Uterus (tissue), 4 donors: ENCODE measurements around the gene SVEP1. TPM values are rescaled to one million over a fixed set of nuclear protein-coding genes. Genes with fewer than 3 reads are reported as not detected.

Source experiments
- DNase-seq, 2 donors: peaks; one replicate each; pipeline ENCODE4 v3.0.0-alpha.2; 2019 to 2020
- H3K27ac ChIP-seq, 2 donors: fragments of 200-600 bp; sonication (generic); 1 replicate in 1 of 2; 2 replicates in 1 of 2; pipeline ENCODE4 v1.5.1; 2016 to 2018
- H3K27me3 ChIP-seq, 2 donors: fragments of 200-600 bp; sonication (generic); one replicate each; pipeline ENCODE4 v1.5.1; 2018 to 2019; ENCODE audit warnings: control low read depth in 1 of 2
- H3K36me3 ChIP-seq, 2 donors: fragments of 200-600 bp; sonication (generic); one replicate each; pipeline ENCODE4 v1.5.1; 2019; ENCODE audit warnings: control low read depth in 1 of 2
- H3K4me1 ChIP-seq, 2 donors: fragments of 200-600 bp; sonication (generic); one replicate each; pipeline ENCODE4 v1.5.1; 2018 to 2019; ENCODE audit warnings: control low read depth in 1 of 2
- H3K4me3 ChIP-seq, 2 donors: fragments of 200-600 bp; sonication (generic); 1 replicate in 1 of 2; 2 replicates in 1 of 2; pipeline ENCODE4 v1.5.1; 2018 to 2019; ENCODE audit warnings: mild to moderate bottlenecking in 1 of 2
- H3K9me3 ChIP-seq, 2 donors: fragments of 200-600 bp; sonication (generic); one replicate each; pipeline ENCODE4 v1.5.1; 2019; ENCODE audit warnings: control low read depth in 1 of 2
- CTCF ChIP-seq, 4 experiments: fragments of 200-600 bp in 2 of 4; fragments of 450-650 bp in 2 of 4; sonication (generic) in 2 of 4; IDR thresholded peaks; one replicate each; pipeline ENCODE4 v1.5.1; 2016 to 2019; ENCODE audit warnings: antibody characterized with exemption in 4 of 4, mild to moderate bottlenecking in 2 of 4, moderate library complexity in 1 of 4
- POLR2A ChIP-seq, 2 donors: fragments of 450-650 bp; IDR thresholded peaks; one replicate each; pipeline ENCODE4 v1.6.1; 2016; ENCODE audit warnings: antibody characterized with exemption in 2 of 2, mild to moderate bottlenecking in 1 of 2, moderate library complexity in 1 of 2
- intact Hi-C: fragments of 100-400 bp; cut with DNase I; formaldehyde crosslinking; loops from one replicate; pipeline ENCODE4 v1.15.1; 2023; ENCODE audit warnings: low total_unique reads
- total RNA-seq, 4 donors: library from RNA; depleted of rRNA in 3 of 4; stranded (reverse); fragments of >200 nt in 3 of 4; gene quantifications; one replicate each; pipeline versions ENCODE4 v1.1.0 to v1.2.4, GENCODE V29; 2014 to 2023
- donor health status: DM: yes; HTN: yes; CAD: no.

The SVEP1 gene
- total RNA-seq, 4 donors from 2014 or later: 47.9 to 63.5 (median 58.0) TPM

DNA sequence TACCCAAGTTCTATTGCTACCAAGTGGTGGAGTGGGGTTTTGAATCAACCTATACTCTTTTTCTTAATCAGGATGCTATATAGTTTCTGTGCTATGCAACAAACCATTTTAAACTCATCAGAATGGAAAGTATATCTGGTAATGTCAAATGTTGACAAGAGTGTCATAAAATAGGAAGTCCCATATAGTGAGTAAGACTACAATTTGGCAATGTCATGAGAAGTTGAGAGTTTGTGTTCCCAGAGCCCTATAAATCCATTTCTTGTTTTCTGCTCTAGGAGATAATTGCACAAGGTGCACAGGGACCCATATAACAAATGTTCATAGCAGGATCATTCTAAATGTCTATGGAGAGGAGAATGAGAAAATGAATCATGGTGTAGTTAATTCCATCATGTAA is 132.1 kb downstream of the SVEP1 start:
- Histone ChIP-seq H3K27ac (no peak overlapping the region), H3K27me3 (no peaks in the 10 kb centered on the region), H3K9me3 (no peaks in the 10 kb centered on the region), H3K4me3 (no peak overlapping the region), H3K4me1 (no peaks in the 10 kb centered on the region), H3K36me3 (peaks cover 0 to 3% of the 10 kb centered on the region in 2 donors)
- TF ChIP-seq POLR2A (IDR thresholded peaks at IDR 0.05) (no peak), CTCF (IDR thresholded peaks at IDR 0.05) (no peak)
- intact Hi-C loops: no loop called here
- no peak for DNase-seq

DNA sequence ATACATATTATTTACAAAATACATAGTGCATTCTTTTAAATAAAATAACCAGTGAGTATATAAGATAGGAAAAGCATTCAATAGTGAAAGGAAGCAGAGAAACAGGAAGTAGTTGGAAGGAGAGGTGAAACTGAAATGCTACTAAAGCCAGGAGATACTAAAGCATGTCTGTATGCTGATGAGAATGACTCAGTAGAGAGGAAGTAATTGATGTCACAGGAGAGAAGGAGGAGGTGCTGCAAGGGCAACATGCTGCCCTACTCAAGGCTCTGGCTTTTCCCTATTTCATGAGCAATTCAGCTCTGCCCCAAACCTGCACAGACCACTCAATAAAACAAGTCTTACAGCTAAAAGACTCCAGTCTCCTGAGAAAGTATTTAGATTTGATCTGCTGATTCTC is 133.4 kb downstream of the SVEP1 start:
- Histone ChIP-seq H3K9me3 (no peaks in the 10 kb centered on the region), H3K4me3 (no peak overlapping the region), H3K36me3 (peaks cover 0 to 3% of the 10 kb centered on the region in 2 donors), H3K4me1 (no peaks in the 10 kb centered on the region), H3K27ac (no peak overlapping the region), H3K27me3 (no peaks in the 10 kb centered on the region)
- intact Hi-C loops: no loop called here
- TF ChIP-seq POLR2A (IDR thresholded peaks at IDR 0.05) (no peak), CTCF (IDR thresholded peaks at IDR 0.05) (no peak)
- no peak for DNase-seq

- Histone ChIP-seq H3K27ac (no peak overlapping the region), H3K27me3 (no peaks in the 10 kb centered on the region), H3K4me1 (no peaks in the 10 kb centered on the region), H3K4me3 (no peak overlapping the region), H3K9me3 (no peaks in the 10 kb centered on the region), H3K36me3 (peaks cover 0 to 3% of the 10 kb centered on the region in 2 donors)
- intact Hi-C loops: no loop called here
- TF ChIP-seq CTCF (IDR thresholded peaks at IDR 0.05): no peak
- TF ChIP-seq POLR2A (IDR thresholded peaks at IDR 0.05): no peak
- DNase-seq: no peak
Observed at GRCh38 chr9:110444911-110445310, 134.6 kb downstream of the SVEP1 start.

- Histone ChIP-seq H3K9me3 (no peaks in the 10 kb centered on the region), H3K27me3 (no peaks in the 10 kb centered on the region), H3K4me3 (no peak overlapping the region), H3K36me3 (peaks cover 0 to 3% of the 10 kb centered on the region in 2 donors), H3K4me1 (no peaks in the 10 kb centered on the region), H3K27ac (no peak overlapping the region)
- intact Hi-C loops: no loop called here
- no peak for DNase-seq
- TF ChIP-seq POLR2A (IDR thresholded peaks at IDR 0.05): no peak
- no peak for TF ChIP-seq CTCF (IDR thresholded peaks at IDR 0.05)
Observed at GRCh38 chr9:110443866-110444220, 135.7 kb downstream of the SVEP1 start.

- H3K4me3 ChIP-seq: no peak overlapping the region
- H3K4me1 ChIP-seq: no peaks in the 10 kb centered on the region
- intact Hi-C loops: no loop called here
- H3K9me3 ChIP-seq: no peaks in the 10 kb centered on the region
- H3K27ac ChIP-seq: no peak overlapping the region
- peaks cover 0 to 3% of the 10 kb centered on the region in 2 donors for H3K36me3 ChIP-seq
- H3K27me3 ChIP-seq: no peaks in the 10 kb centered on the region
- no peak for DNase-seq
- TF ChIP-seq POLR2A (IDR thresholded peaks at IDR 0.05) (no peak), CTCF (IDR thresholded peaks at IDR 0.05) (no peak)
Observed at GRCh38 chr9:110443146-110443865, 136.2 kb downstream of the SVEP1 start.
